Astrocyte (in vitro differentiated cells and primary cell): ENCODE measurements around the gene OCIAD2. TPM values are rescaled to one million over a fixed set of nuclear protein-coding genes. Genes with fewer than 3 reads are reported as not detected.

Source experiments
- DNase-seq: peaks from one replicate; pipeline ENCODE4 v3.0.0-alpha.2; 2010; ENCODE audit warnings: low read depth
- FAIRE-seq: peaks from 2 replicates; lab custom pipeline; 2011; peaks lifted over from hg19 to GRCh38; lab: Jason Lieb, UNC
- H2AFZ ChIP-seq: 2 replicates; pipeline ENCODE4 v1.6.0; 2012; ENCODE audit warnings: low read depth, low read length, inconsistent platforms
- H3K27ac ChIP-seq: 2 replicates; pipeline ENCODE4 v1.5.1; 2011; ENCODE audit warnings: low read depth, low read length, inconsistent platforms
- H3K27me3 ChIP-seq: 2 replicates; pipeline ENCODE4 v1.6.0; 2011; ENCODE audit warnings: low read length, inconsistent platforms; ENCODE audit not compliant: insufficient read depth
- H3K36me3 ChIP-seq: 2 replicates; pipeline ENCODE4 v1.5.1; 2011; ENCODE audit warnings: low read length, inconsistent platforms; ENCODE audit not compliant: insufficient read depth
- H3K4me1 ChIP-seq: 2 replicates; pipeline ENCODE4 v1.5.1; 2011; ENCODE audit warnings: low read length, inconsistent platforms; ENCODE audit not compliant: insufficient read depth
- H3K4me2 ChIP-seq: 2 replicates; pipeline ENCODE4 v1.6.0; 2012; ENCODE audit warnings: low read length, inconsistent platforms
- H3K4me3 ChIP-seq: 2 replicates; pipeline ENCODE4 v1.5.1; 2011; ENCODE audit warnings: low read depth, mild to moderate bottlenecking, low read length, inconsistent platforms; ENCODE audit not compliant: insufficient read depth
- H3K79me2 ChIP-seq: 2 replicates; pipeline ENCODE4 v1.6.0; 2012; ENCODE audit warnings: mild to moderate bottlenecking, low read length, inconsistent platforms; ENCODE audit not compliant: insufficient read depth
- H3K9ac ChIP-seq: 2 replicates; pipeline ENCODE4 v1.6.0; 2012; ENCODE audit warnings: mild to moderate bottlenecking, low read length, inconsistent platforms
- H3K9me3 ChIP-seq: 2 replicates; pipeline ENCODE4 v1.5.1; 2012; ENCODE audit warnings: low read depth, mild to moderate bottlenecking, low read length, inconsistent platforms; ENCODE audit not compliant: insufficient read depth
- H4K20me1 ChIP-seq: 2 replicates; pipeline ENCODE4 v1.6.0; 2012; ENCODE audit warnings: low read length, inconsistent platforms; ENCODE audit not compliant: insufficient read depth
- H3K27ac Mint-ChIP-seq: one replicate; pipeline ENCODE4 v1.8.0; 2021; ENCODE audit warnings: mild to moderate bottlenecking, mixed read lengths; ENCODE audit not compliant: unreplicated experiment
- H3K27me3 Mint-ChIP-seq: one replicate; pipeline ENCODE4 v1.8.0; 2021; ENCODE audit warnings: low read depth, mixed read lengths; ENCODE audit not compliant: unreplicated experiment
- H3K36me3 Mint-ChIP-seq: one replicate; pipeline ENCODE4 v1.8.0; 2021; ENCODE audit warnings: low read depth, mixed read lengths; ENCODE audit not compliant: unreplicated experiment
- H3K4me1 Mint-ChIP-seq: one replicate; pipeline ENCODE4 v1.8.0; 2021; ENCODE audit warnings: low read depth, mixed read lengths; ENCODE audit not compliant: unreplicated experiment
- H3K4me3 Mint-ChIP-seq: one replicate; pipeline ENCODE4 v1.8.0; 2021; ENCODE audit warnings: mild to moderate bottlenecking, moderate library complexity, mixed read lengths; ENCODE audit not compliant: unreplicated experiment
- H3K9me3 Mint-ChIP-seq: one replicate; pipeline ENCODE4 v1.8.0; 2021; ENCODE audit warnings: mild to moderate bottlenecking, mixed read lengths; ENCODE audit not compliant: unreplicated experiment
- EZH2 ChIP-seq: IDR thresholded peaks from 2 replicates; pipeline ENCODE4 v1.6.1; 2012; ENCODE audit warnings: mild to moderate bottlenecking, low read length, inconsistent platforms; ENCODE audit not compliant: insufficient read depth
- total RNA-seq: library from RNA; stranded (reverse); gene quantifications from 2 replicates; pipeline ENCODE4 v1.2.1, GENCODE V29; 2021
- TF ChIP-seq, protein P1 (sequence below): IDR thresholded peaks from 2 replicates; pipeline ENCODE4 v1.5.1; 2011; ENCODE audit warnings: low read depth, mild to moderate bottlenecking, inconsistent platforms, low read length, moderate library complexity; ENCODE audit not compliant: insufficient read depth

Gene OCIAD2
- total RNA-seq, 1 donor from 2014 or later = 76.1 TPM

DNA sequence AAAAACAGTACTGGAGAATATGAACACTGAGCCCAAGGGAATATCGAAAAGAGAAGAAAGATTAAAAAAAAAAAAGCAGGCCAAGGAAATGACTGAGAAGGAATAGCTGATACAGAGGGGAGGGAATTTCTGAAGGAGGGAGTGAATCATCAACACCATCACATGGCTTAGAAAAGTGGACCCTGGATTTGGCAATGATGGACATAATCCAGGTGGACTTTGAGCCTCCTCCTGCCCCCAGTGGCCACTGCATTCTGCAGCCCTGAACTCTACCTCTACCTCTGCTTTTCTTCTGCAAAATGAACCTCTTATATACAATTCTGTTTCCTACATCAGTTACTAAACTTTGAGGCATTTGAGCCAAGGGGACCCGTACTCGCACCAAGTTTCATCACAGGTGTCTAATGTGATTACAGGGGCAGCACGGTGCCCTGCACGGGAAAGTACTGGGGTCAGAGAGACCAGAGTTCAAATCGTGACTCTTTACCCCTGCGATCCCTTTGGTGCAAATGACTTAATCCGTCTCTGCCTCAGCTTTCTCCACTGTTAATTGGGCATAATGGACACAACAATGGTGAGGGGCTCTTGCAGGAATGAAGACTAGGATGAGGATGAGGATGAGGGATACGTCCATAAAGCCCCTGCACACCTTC lies 1.1 kb downstream of the OCIAD2 start:
- Mint-ChIP-seq H3K4me3 (peak overlapping the region; percentile 79), H3K27ac (peak overlapping the region; percentile 49), H3K4me1 (peaks cover 28% of the 10 kb centered on the region), H3K27me3 (no peaks in the 10 kb centered on the region), H3K36me3 (no peaks in the 10 kb centered on the region), H3K9me3 (no peaks in the 10 kb centered on the region)
- Histone ChIP-seq H3K79me2 (peaks cover 29% of the 10 kb centered on the region), H3K27ac (peak overlapping the region; percentile 84), H3K36me3 (peaks cover 6% of the 10 kb centered on the region), H3K9me3 (no peaks in the 10 kb centered on the region), H3K9ac (peak overlapping the region; percentile 81), H3K4me3 (peak overlapping the region; percentile 67), H4K20me1 (no peaks in the 10 kb centered on the region), H3K4me1 (peaks cover 43% of the 10 kb centered on the region), H3K4me2 (peak overlapping the region; percentile 94), H2AFZ (peak overlapping the region; percentile 91), H3K27me3 (no peaks in the 10 kb centered on the region)
- DNase-seq (peak; percentile 70), FAIRE-seq (no peak)
- TF ChIP-seq EZH2 = no peak
- TF ChIP-seq, protein P1, sequence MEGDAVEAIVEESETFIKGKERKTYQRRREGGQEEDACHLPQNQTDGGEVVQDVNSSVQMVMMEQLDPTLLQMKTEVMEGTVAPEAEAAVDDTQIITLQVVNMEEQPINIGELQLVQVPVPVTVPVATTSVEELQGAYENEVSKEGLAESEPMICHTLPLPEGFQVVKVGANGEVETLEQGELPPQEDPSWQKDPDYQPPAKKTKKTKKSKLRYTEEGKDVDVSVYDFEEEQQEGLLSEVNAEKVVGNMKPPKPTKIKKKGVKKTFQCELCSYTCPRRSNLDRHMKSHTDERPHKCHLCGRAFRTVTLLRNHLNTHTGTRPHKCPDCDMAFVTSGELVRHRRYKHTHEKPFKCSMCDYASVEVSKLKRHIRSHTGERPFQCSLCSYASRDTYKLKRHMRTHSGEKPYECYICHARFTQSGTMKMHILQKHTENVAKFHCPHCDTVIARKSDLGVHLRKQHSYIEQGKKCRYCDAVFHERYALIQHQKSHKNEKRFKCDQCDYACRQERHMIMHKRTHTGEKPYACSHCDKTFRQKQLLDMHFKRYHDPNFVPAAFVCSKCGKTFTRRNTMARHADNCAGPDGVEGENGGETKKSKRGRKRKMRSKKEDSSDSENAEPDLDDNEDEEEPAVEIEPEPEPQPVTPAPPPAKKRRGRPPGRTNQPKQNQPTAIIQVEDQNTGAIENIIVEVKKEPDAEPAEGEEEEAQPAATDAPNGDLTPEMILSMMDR = peak; percentile 34

DNA sequence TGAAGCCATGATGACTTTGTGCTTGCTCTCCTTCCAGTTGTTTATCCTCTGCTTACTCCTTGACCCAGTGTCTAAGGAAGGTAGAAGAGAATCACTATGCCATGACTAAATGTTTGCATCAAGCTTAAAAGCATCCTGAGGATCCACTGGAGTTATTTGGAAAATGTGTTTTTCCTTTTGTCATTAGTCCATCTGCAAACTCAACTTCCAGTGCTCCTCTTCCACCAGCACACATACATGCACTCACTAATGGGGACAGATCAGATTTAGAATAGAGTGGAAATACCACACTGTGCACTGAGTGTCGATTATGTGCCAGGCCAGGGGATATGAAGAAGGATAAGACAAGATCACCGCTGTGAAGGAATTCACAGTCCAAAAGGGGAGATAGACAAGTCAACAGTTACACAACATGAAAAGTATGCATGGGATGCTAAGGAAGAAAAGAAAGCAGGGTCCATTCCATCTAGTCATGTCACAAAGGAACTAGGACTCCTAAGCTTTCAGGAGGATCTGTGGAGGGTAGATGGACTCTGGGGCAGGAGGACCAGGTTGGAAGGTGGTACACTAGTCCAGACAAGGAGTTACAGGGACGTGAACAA lies 1.9 kb downstream of the OCIAD2 start:
- Histone ChIP-seq H3K4me3 (peak overlapping the region; percentile 32), H3K4me2 (peak overlapping the region; percentile 94), H3K27ac (peak overlapping the region; percentile 84), H3K79me2 (peaks cover 29% of the 10 kb centered on the region), H4K20me1 (no peaks in the 10 kb centered on the region), H3K36me3 (peaks cover 6% of the 10 kb centered on the region), H3K9me3 (no peaks in the 10 kb centered on the region), H3K27me3 (no peaks in the 10 kb centered on the region), H3K4me1 (peaks cover 52% of the 10 kb centered on the region), H2AFZ (no peak overlapping the region), H3K9ac (peak overlapping the region; percentile 81)
- no peaks in the 10 kb centered on the region for H3K27me3 Mint-ChIP-seq
- peak; percentile 51 for DNase-seq
- TF ChIP-seq, protein P1 = no peak
- TF ChIP-seq EZH2 = no peak
- FAIRE-seq = no peak
- peak overlapping the region; percentile 79 for H3K4me3 Mint-ChIP-seq
- H3K4me1 Mint-ChIP-seq = peaks cover 35% of the 10 kb centered on the region
- peak overlapping the region; percentile 49 for H3K27ac Mint-ChIP-seq
- H3K9me3 Mint-ChIP-seq = no peaks in the 10 kb centered on the region
- H3K36me3 Mint-ChIP-seq = no peaks in the 10 kb centered on the region

DNA sequence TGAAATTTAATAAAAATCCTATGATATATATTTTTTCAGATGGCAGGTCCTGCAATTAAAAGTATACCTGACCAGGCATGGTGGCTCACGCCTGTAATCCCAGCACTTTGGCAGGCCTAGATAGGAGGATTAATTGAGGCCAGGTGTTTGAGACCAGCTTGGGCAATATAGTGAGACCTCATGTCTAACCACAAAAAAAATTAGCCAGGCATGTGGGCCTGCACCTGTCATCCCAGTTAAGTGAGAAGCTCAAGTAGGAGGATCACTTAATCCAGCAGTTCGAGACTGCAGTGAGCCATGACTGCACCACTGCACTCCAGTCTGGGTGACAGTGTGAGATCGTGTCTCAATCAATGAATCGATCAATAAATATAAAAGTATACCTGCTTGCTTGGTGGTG lies 2.5 kb downstream of the OCIAD2 start:
- Histone ChIP-seq H4K20me1 (no peaks in the 10 kb centered on the region), H3K9me3 (no peaks in the 10 kb centered on the region), H3K4me2 (peak overlapping the region; percentile 94), H3K9ac (no peak overlapping the region), H3K27me3 (no peaks in the 10 kb centered on the region), H2AFZ (no peak overlapping the region), H3K79me2 (peaks cover 29% of the 10 kb centered on the region), H3K4me3 (no peak overlapping the region), H3K27ac (peak overlapping the region; percentile 84), H3K4me1 (peaks cover 53% of the 10 kb centered on the region), H3K36me3 (peaks cover 6% of the 10 kb centered on the region)
- no peaks in the 10 kb centered on the region for H3K36me3 Mint-ChIP-seq
- no peaks in the 10 kb centered on the region for H3K9me3 Mint-ChIP-seq
- FAIRE-seq = no peak
- TF ChIP-seq, protein P1 = no peak
- no peak for TF ChIP-seq EZH2
- no peak overlapping the region for H3K4me3 Mint-ChIP-seq
- peak overlapping the region; percentile 8 for H3K27ac Mint-ChIP-seq
- no peak for DNase-seq
- peaks cover 37% of the 10 kb centered on the region for H3K4me1 Mint-ChIP-seq
- H3K27me3 Mint-ChIP-seq = no peaks in the 10 kb centered on the region
